Loucy (cell line): ENCODE data around the gene USP20.

Source experiments
- H2AFZ ChIP-seq: fragments of 200-600 bp; sonication (generic); 2 replicates; pipeline ENCODE4 v1.6.0; 2016; ENCODE audit warnings: antibody characterized with exemption, mild to moderate bottlenecking, low read length, moderate library complexity
- H3F3A ChIP-seq: fragments of 200-600 bp; 2 replicates; pipeline ENCODE4 v1.6.0; 2016; ENCODE audit warnings: antibody characterized with exemption, low read depth, mild to moderate bottlenecking
- H3K27me3 ChIP-seq: fragments of 200-600 bp; sonication (generic); 2 replicates; pipeline ENCODE4 v1.6.1; 2014; ENCODE audit warnings: low read length, mild to moderate bottlenecking; ENCODE audit not compliant: insufficient read depth, poor library complexity, severe bottlenecking
- H3K36me3 ChIP-seq: fragments of 200-600 bp; sonication (generic); 2 replicates; pipeline ENCODE4 v1.6.1; 2016; ENCODE audit warnings: low read length; ENCODE audit not compliant: insufficient read depth
- H3K4me1 ChIP-seq: fragments of 200-600 bp; sonication (generic); 2 replicates; pipeline ENCODE4 v1.5.1; 2014; ENCODE audit warnings: low read length, mild to moderate bottlenecking; ENCODE audit not compliant: insufficient read depth, poor library complexity, severe bottlenecking
- H3K4me2 ChIP-seq: fragments of 200-600 bp; sonication (generic); 2 replicates; pipeline ENCODE4 v1.6.0; 2014; ENCODE audit warnings: antibody characterized with exemption, low read length, low read depth, mild to moderate bottlenecking; ENCODE audit not compliant: poor library complexity, severe bottlenecking
- H3K4me3 ChIP-seq: fragments of 200-600 bp; sonication (generic); 2 replicates; pipeline ENCODE4 v1.5.1; 2014; ENCODE audit warnings: low read length, mild to moderate bottlenecking, mixed read lengths; ENCODE audit not compliant: poor library complexity, severe bottlenecking
- H3K79me2 ChIP-seq: fragments of 200-600 bp; sonication (generic); 2 replicates; pipeline ENCODE4 v1.6.1; 2014; ENCODE audit warnings: low read length; ENCODE audit not compliant: insufficient read depth
- H3K9ac ChIP-seq: fragments of 200-600 bp; sonication (generic); 2 replicates; pipeline ENCODE4 v1.6.0; 2014; ENCODE audit warnings: mild to moderate bottlenecking, low read depth, low read length, moderate library complexity; ENCODE audit not compliant: poor library complexity, severe bottlenecking
- H3K9me2 ChIP-seq: fragments of 200-600 bp; sonication (generic); replicated peaks from 2 replicates; pipeline ENCODE4 v1.6.1; 2016; ENCODE audit warnings: low read depth, low read length, mixed read lengths
- H3K9me3 ChIP-seq: fragments of 200-600 bp; sonication (generic); 2 replicates; pipeline ENCODE4 v1.6.1; 2014; ENCODE audit warnings: mild to moderate bottlenecking, antibody characterized with exemption, low read length, low read depth; ENCODE audit not compliant: insufficient read depth
- H4K20me1 ChIP-seq: fragments of 200-600 bp; sonication (generic); 2 replicates; pipeline ENCODE4 v1.6.0; 2014; ENCODE audit warnings: antibody characterized with exemption, low read length, mild to moderate bottlenecking; ENCODE audit not compliant: insufficient read depth, poor library complexity, severe bottlenecking
- CTCF ChIP-seq: fragments of 200-600 bp; sonication (generic); conservative IDR thresholded peaks from 2 replicates; pipeline ENCODE4 v1.5.1; 2014; ENCODE audit warnings: mild to moderate bottlenecking, antibody characterized with exemption, low read length
- EZH2phosphoT487 ChIP-seq: fragments of 200-600 bp; IDR thresholded peaks from 2 replicates; pipeline ENCODE4 v1.6.1; 2018; ENCODE audit warnings: antibody characterized with exemption, mild to moderate bottlenecking, moderate library complexity, borderline replicate concordance

USP20 gene

GRCh38 chr9:129914051-129914450 lies 78.8 kb downstream of the USP20 start:
- H2AFZ ChIP-seq: no peak overlapping the region
- H3K4me3 ChIP-seq: no peak overlapping the region
- no peak for TF ChIP-seq EZH2phosphoT487
- TF ChIP-seq CTCF: no peak
- no peaks in the 10 kb centered on the region for H3K9me2 ChIP-seq
- no peaks in the 10 kb centered on the region for H3K79me2 ChIP-seq
- H3K4me1 ChIP-seq: no peaks in the 10 kb centered on the region
- no peaks in the 10 kb centered on the region for H4K20me1 ChIP-seq
- H3F3A ChIP-seq: no peaks in the 10 kb centered on the region
- H3K27me3 ChIP-seq: no peaks in the 10 kb centered on the region
- peaks cover 30% of the 10 kb centered on the region; the same call in 1 of the 2 replicates for H3K36me3 ChIP-seq
- no peak overlapping the region for H3K9ac ChIP-seq
- no peaks in the 10 kb centered on the region for H3K9me3 ChIP-seq
- no peak overlapping the region for H3K4me2 ChIP-seq

GRCh38 chr9:129916707-129917106 lies 81.4 kb downstream of the USP20 start:
- no peak overlapping the region for H3K4me2 ChIP-seq
- H3K4me3 ChIP-seq: no peak overlapping the region
- H2AFZ ChIP-seq: no peak overlapping the region
- no peaks in the 10 kb centered on the region for H3K4me1 ChIP-seq
- no peaks in the 10 kb centered on the region for H3K9me2 ChIP-seq
- H3F3A ChIP-seq: no peaks in the 10 kb centered on the region
- no peak overlapping the region for H3K9ac ChIP-seq
- H3K9me3 ChIP-seq: no peaks in the 10 kb centered on the region
- peaks cover 39% of the 10 kb centered on the region; the same call in 1 of the 2 replicates for H3K36me3 ChIP-seq
- H3K27me3 ChIP-seq: no peaks in the 10 kb centered on the region
- no peaks in the 10 kb centered on the region for H4K20me1 ChIP-seq
- TF ChIP-seq EZH2phosphoT487: no peak
- no peak for TF ChIP-seq CTCF
- no peaks in the 10 kb centered on the region for H3K79me2 ChIP-seq

GRCh38 chr9:129918296-129918950 lies 83.2 kb downstream of the USP20 start:
- H3K9me2 ChIP-seq: no peaks in the 10 kb centered on the region
- no peaks in the 10 kb centered on the region for H3K79me2 ChIP-seq
- no peak overlapping the region for H2AFZ ChIP-seq
- H3K4me2 ChIP-seq: no peak overlapping the region
- H3F3A ChIP-seq: no peaks in the 10 kb centered on the region
- H3K4me3 ChIP-seq: no peak overlapping the region
- H3K4me1 ChIP-seq: no peaks in the 10 kb centered on the region
- no peak for TF ChIP-seq CTCF
- TF ChIP-seq EZH2phosphoT487: no peak
- no peak overlapping the region for H3K9ac ChIP-seq
- no peaks in the 10 kb centered on the region for H3K9me3 ChIP-seq
- no peaks in the 10 kb centered on the region for H3K27me3 ChIP-seq
- H3K36me3 ChIP-seq: peaks cover 48% of the 10 kb centered on the region; the same call in 1 of the 2 replicates
- H4K20me1 ChIP-seq: no peaks in the 10 kb centered on the region
